HL-60 (cell line): ENCODE measurements around the gene SBF1.

Source experiments
- GABPA ChIP-seq: IDR thresholded peaks from 2 replicates; pipeline ENCODE4 v1.6.1; 2012; ENCODE audit warnings: low read depth
- POLR2AphosphoS5 ChIP-seq: IDR thresholded peaks from 2 replicates; pipeline ENCODE4 v1.6.1; 2012; ENCODE audit warnings: low read depth
- TF ChIP-seq, protein P1 (sequence below): IDR thresholded peaks from one replicate; pipeline ENCODE4 v1.5.1; 2011; ENCODE audit warnings: low read length, control low read depth, inconsistent platforms; ENCODE audit not compliant: insufficient read depth
- TF ChIP-seq, protein P2 (sequence below): IDR thresholded peaks from 2 replicates; pipeline ENCODE4 v1.6.1; 2012; ENCODE audit warnings: low read depth; ENCODE audit not compliant: insufficient replicate concordance

DNA sequence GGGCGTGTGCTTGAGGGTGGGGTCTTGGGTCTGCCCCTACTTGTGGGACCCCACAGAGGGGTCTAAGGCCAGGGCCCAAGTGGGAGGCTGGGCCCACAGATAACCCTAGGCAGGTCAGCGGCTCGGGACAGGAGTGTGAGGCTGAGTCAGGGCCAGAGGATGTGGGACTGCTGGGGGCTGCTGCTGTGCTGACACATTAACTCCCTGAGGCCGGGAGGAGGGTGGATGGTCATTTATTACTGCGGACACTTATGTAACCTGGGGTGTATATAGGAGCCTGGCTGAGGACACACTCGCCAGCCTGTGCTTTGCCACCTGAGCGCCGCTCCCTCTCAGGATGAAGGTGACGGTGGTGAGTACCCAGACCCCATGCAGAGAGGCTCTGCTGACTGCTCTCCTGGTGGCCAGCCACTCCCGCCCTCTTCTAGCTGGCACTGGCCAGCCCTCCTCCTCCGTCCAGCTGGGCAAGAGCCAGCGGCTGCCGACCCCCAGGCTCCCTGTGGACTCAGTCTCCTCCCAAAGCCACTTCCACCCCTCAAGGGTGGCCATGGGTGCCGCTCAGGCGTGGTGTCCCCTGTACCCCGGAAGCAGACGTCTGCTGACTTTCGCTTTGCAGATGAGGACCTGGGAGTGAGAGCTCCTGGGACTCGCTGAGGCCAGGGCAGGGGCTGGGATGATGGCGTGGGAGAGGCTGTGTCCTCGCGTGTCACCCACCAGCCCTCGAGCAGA, 11.9 kb upstream of the SBF1 start, which contains the start of gene MIOX:
- TF ChIP-seq, protein P1, sequence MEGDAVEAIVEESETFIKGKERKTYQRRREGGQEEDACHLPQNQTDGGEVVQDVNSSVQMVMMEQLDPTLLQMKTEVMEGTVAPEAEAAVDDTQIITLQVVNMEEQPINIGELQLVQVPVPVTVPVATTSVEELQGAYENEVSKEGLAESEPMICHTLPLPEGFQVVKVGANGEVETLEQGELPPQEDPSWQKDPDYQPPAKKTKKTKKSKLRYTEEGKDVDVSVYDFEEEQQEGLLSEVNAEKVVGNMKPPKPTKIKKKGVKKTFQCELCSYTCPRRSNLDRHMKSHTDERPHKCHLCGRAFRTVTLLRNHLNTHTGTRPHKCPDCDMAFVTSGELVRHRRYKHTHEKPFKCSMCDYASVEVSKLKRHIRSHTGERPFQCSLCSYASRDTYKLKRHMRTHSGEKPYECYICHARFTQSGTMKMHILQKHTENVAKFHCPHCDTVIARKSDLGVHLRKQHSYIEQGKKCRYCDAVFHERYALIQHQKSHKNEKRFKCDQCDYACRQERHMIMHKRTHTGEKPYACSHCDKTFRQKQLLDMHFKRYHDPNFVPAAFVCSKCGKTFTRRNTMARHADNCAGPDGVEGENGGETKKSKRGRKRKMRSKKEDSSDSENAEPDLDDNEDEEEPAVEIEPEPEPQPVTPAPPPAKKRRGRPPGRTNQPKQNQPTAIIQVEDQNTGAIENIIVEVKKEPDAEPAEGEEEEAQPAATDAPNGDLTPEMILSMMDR = no peak
- TF ChIP-seq GABPA (no peak), POLR2AphosphoS5 (no peak)
- TF ChIP-seq, protein P2, sequence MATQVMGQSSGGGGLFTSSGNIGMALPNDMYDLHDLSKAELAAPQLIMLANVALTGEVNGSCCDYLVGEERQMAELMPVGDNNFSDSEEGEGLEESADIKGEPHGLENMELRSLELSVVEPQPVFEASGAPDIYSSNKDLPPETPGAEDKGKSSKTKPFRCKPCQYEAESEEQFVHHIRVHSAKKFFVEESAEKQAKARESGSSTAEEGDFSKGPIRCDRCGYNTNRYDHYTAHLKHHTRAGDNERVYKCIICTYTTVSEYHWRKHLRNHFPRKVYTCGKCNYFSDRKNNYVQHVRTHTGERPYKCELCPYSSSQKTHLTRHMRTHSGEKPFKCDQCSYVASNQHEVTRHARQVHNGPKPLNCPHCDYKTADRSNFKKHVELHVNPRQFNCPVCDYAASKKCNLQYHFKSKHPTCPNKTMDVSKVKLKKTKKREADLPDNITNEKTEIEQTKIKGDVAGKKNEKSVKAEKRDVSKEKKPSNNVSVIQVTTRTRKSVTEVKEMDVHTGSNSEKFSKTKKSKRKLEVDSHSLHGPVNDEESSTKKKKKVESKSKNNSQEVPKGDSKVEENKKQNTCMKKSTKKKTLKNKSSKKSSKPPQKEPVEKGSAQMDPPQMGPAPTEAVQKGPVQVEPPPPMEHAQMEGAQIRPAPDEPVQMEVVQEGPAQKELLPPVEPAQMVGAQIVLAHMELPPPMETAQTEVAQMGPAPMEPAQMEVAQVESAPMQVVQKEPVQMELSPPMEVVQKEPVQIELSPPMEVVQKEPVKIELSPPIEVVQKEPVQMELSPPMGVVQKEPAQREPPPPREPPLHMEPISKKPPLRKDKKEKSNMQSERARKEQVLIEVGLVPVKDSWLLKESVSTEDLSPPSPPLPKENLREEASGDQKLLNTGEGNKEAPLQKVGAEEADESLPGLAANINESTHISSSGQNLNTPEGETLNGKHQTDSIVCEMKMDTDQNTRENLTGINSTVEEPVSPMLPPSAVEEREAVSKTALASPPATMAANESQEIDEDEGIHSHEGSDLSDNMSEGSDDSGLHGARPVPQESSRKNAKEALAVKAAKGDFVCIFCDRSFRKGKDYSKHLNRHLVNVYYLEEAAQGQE = no peak
